ENCODE data around the gene GNA12. TPM values are rescaled to one million over a fixed set of nuclear protein-coding genes. Genes with fewer than 3 reads are reported as not detected.

The GNA12 gene
- total and polyA plus RNA-seq, 2 of the 4 experiments (the other 2 are of a cell fraction) = 14.3 to 93.9 TPM

- Histone ChIP-seq H4K8ac (ENCODE audit: low read depth in 2 of 2, low read length in 2 of 2) (no peak overlapping the region), H3K56ac (ENCODE audit: extremely low read depth, insufficient read depth, low read length) (no peak overlapping the region), H2AK5ac (ENCODE audit: low read depth, low read length) (no peak overlapping the region), H3K18ac (ENCODE audit: low read depth, low read length) (no peak overlapping the region), H3K27me3 (ENCODE audit: control insufficient read depth, insufficient read depth, low read length) (no peaks in the 10 kb centered on the region), H2BK120ac (ENCODE audit: low read depth, low read length) (no peak overlapping the region), H3K23ac (ENCODE audit: low read depth, low read length) (no peak overlapping the region), H3K79me1 (ENCODE audit: low read depth in 1 of 2, low read length in 2 of 2) (peaks cover 22 to 53% of the 10 kb centered on the region in 2 experiments), H3K36me3 (ENCODE audit: control insufficient read depth, insufficient read depth, low read length) (peaks cover 48% of the 10 kb centered on the region), H4K20me1 (ENCODE audit: insufficient read depth, low read length) (0 out of 2 replicates have a peak, but pooled peaks cover 4% of the 10 kb centered on the region), H3K4me1 (ENCODE audit: control insufficient read depth, insufficient read depth, low read length) (peaks cover 7% of the 10 kb centered on the region; the same call in 1 of the 2 replicates), H2BK20ac (ENCODE audit: low read depth, low read length) (no peak overlapping the region), H3K4me2 (ENCODE audit: low read depth, low read length) (no peak overlapping the region), H3K14ac (replicated peaks; ENCODE audit: low read depth, low read length) (no peak overlapping the region), H2AK9ac (replicated peaks; ENCODE audit: low read depth, low read length, poor library complexity) (no peak overlapping the region), H3K9me3 (ENCODE audit: control insufficient read depth, insufficient read depth, low read length) (no peaks in the 10 kb centered on the region), H2BK15ac (ENCODE audit: low read depth, low read length) (no peak overlapping the region), H3K4ac (ENCODE audit: low read depth, low read length) (no peak overlapping the region), H2AFZ (replicated peaks; ENCODE audit: low read length, poor library complexity) (no peak overlapping the region), H3K4me3 (ENCODE audit: insufficient read depth, low read depth, low read length) (no peak overlapping the region), H4K5ac (ENCODE audit: low read depth, low read length) (no peak overlapping the region), H3K27ac (ENCODE audit: insufficient read depth, low read length) (no peak overlapping the region), H4K91ac (ENCODE audit: insufficient read depth, low read depth, low read length) (no peak overlapping the region), H2BK5ac (ENCODE audit: low read depth, low read length, poor library complexity, severe bottlenecking) (no peak overlapping the region), H3K9ac (ENCODE audit: low read depth, low read length) (no peak overlapping the region), H3K9me1 (ENCODE audit: insufficient read depth, low read length) (peaks cover 10% of the 10 kb centered on the region; the same call in 1 of the 2 replicates)
- BruUV-seq (replicated peaks) = no TSS peak
- ATAC-seq (ENCODE audit: low read depth) = no peak
- TF ChIP-seq CHD1 (IDR thresholded peaks at IDR 0.05; ENCODE audit: low read depth, low read length) (no peak), CTCF (conservative IDR thresholded peaks at IDR 0.05; ENCODE audit: low read depth, low read length) (no peak), ELK1 (IDR thresholded peaks at IDR 0.05; ENCODE audit: borderline replicate concordance, low read depth, low read length) (no peak), MAFK (IDR thresholded peaks at IDR 0.05; ENCODE audit: low read depth, low read length) (no peak), RFX5 (IDR thresholded peaks at IDR 0.05; ENCODE audit: low read depth, low read length) (no peak), BHLHE40 (IDR thresholded peaks at IDR 0.05; ENCODE audit: low read depth, low read length) (no peak), RAD21 (IDR thresholded peaks at IDR 0.05; ENCODE audit: low read length) (no peak), POLR2A (IDR thresholded peaks at IDR 0.05; ENCODE audit: low read depth, low read length) (no peak), MAZ (IDR thresholded peaks at IDR 0.05; ENCODE audit: borderline replicate concordance, low read depth, low read length) (no peak), RCOR1 (IDR thresholded peaks at IDR 0.05; ENCODE audit: insufficient replicate concordance, low read length) (no peak), SMC3 (IDR thresholded peaks at IDR 0.05; ENCODE audit: low read depth, low read length) (no peak), FOS (IDR thresholded peaks at IDR 0.05; ENCODE audit: low read depth, low read length) (no peak)
- TF ChIP-seq, protein P1, sequence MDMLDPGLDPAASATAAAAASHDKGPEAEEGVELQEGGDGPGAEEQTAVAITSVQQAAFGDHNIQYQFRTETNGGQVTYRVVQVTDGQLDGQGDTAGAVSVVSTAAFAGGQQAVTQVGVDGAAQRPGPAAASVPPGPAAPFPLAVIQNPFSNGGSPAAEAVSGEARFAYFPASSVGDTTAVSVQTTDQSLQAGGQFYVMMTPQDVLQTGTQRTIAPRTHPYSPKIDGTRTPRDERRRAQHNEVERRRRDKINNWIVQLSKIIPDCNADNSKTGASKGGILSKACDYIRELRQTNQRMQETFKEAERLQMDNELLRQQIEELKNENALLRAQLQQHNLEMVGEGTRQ (IDR thresholded peaks at IDR 0.05; ENCODE audit: low read depth, low read length) = no peak
- in situ Hi-C loops (cut with MboI; ENCODE audit: low sequenced_read_pairs) = no loop called here
- ChIA-PET CTCF (no interaction called here), POLR2A (ENCODE audit: unreplicated experiment) (no interaction called here)
- intact Hi-C loops (cut with micrococcal nuclease) = no loop called here
- no peak for DNase-seq
- 91% methylated on average over 13 of the region's 19 CpGs; no CpG with 5 or more reads in 1 of the 2 experiments for whole genome bisulfite sequencing, 2 experiments (ENCODE audit: extremely low coverage in 2 of 2, insufficient read length in 1 of 2)
- dilution Hi-C loops (cut with HindIII; ENCODE audit: low sequenced_read_pairs, unreplicated experiment) = no loop called here
These were observed 122.3 kb downstream of the GNA12 start for GRCh38 chr7:2721842-2722241.

Data from IMR-90 (cell line).